Measurements from ENCODE around the gene MOCOS. TPM values are rescaled to one million over a fixed set of nuclear protein-coding genes. Genes with fewer than 3 reads are reported as not detected.

MOCOS gene
- total RNA-seq, 1 experiment from 2014 or later, result 4.2 TPM

- TF ChIP-seq, protein P1, sequence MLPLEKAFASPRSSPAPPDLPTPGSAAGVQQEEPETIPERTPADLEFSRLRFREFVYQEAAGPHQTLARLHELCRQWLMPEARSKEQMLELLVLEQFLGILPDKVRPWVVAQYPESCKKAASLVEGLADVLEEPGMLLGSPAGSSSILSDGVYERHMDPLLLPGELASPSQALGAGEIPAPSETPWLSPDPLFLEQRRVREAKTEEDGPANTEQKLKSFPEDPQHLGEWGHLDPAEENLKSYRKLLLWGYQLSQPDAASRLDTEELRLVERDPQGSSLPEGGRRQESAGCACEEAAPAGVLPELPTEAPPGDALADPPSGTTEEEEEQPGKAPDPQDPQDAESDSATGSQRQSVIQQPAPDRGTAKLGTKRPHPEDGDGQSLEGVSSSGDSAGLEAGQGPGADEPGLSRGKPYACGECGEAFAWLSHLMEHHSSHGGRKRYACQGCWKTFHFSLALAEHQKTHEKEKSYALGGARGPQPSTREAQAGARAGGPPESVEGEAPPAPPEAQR (CRISPR knock-in tag; IDR thresholded peaks at IDR 0.05), result no peak
- TF ChIP-seq NFE2L1 (CRISPR knock-in tag; IDR thresholded peaks at IDR 0.05), result 0 out of 2 replicates have a peak, but pooled peaks have one; percentile 47
- TF ChIP-seq, protein P2, sequence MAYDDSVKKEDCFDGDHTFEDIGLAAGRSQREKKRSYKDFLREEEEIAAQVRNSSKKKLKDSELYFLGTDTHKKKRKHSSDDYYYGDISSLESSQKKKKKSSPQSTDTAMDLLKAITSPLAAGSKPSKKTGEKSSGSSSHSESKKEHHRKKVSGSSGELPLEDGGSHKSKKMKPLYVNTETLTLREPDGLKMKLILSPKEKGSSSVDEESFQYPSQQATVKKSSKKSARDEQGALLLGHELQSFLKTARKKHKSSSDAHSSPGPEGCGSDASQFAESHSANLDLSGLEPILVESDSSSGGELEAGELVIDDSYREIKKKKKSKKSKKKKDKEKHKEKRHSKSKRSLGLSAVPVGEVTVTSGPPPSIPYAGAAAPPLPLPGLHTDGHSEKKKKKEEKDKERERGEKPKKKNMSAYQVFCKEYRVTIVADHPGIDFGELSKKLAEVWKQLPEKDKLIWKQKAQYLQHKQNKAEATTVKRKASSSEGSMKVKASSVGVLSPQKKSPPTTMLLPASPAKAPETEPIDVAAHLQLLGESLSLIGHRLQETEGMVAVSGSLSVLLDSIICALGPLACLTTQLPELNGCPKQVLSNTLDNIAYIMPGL (CRISPR knock-in tag; IDR thresholded peaks at IDR 0.05), result 0 out of 2 replicates have a peak, but pooled peaks have one; percentile 52
- peak; percentile 78; the same call in 1 of the 2 replicates for TF ChIP-seq FOXP1 (CRISPR knock-in tag; IDR thresholded peaks at IDR 0.05; ENCODE audit: borderline replicate concordance)
- TF ChIP-seq, protein P3, sequence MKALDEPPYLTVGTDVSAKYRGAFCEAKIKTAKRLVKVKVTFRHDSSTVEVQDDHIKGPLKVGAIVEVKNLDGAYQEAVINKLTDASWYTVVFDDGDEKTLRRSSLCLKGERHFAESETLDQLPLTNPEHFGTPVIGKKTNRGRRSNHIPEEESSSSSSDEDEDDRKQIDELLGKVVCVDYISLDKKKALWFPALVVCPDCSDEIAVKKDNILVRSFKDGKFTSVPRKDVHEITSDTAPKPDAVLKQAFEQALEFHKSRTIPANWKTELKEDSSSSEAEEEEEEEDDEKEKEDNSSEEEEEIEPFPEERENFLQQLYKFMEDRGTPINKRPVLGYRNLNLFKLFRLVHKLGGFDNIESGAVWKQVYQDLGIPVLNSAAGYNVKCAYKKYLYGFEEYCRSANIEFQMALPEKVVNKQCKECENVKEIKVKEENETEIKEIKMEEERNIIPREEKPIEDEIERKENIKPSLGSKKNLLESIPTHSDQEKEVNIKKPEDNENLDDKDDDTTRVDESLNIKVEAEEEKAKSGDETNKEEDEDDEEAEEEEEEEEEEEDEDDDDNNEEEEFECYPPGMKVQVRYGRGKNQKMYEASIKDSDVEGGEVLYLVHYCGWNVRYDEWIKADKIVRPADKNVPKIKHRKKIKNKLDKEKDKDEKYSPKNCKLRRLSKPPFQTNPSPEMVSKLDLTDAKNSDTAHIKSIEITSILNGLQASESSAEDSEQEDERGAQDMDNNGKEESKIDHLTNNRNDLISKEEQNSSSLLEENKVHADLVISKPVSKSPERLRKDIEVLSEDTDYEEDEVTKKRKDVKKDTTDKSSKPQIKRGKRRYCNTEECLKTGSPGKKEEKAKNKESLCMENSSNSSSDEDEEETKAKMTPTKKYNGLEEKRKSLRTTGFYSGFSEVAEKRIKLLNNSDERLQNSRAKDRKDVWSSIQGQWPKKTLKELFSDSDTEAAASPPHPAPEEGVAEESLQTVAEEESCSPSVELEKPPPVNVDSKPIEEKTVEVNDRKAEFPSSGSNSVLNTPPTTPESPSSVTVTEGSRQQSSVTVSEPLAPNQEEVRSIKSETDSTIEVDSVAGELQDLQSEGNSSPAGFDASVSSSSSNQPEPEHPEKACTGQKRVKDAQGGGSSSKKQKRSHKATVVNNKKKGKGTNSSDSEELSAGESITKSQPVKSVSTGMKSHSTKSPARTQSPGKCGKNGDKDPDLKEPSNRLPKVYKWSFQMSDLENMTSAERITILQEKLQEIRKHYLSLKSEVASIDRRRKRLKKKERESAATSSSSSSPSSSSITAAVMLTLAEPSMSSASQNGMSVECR (CRISPR knock-in tag; IDR thresholded peaks at IDR 0.05; ENCODE audit: borderline replicate concordance), result peak; percentile 69; the same call in 1 of the 2 replicates
- 0 out of 2 replicates have a peak, but pooled peaks have one; percentile 29 for TF ChIP-seq ELF4 (CRISPR knock-in tag; IDR thresholded peaks at IDR 0.05; ENCODE audit: low read depth)
- TF ChIP-seq FOXK1 (CRISPR knock-in tag; IDR thresholded peaks at IDR 0.05), result peak; percentile 59; the same call in 1 of the 2 replicates
- TF ChIP-seq ETV6 (CRISPR knock-in tag; IDR thresholded peaks at IDR 0.05), result peak; percentile 12; the same call in 1 of the 2 replicates
- TF ChIP-seq, protein P4, sequence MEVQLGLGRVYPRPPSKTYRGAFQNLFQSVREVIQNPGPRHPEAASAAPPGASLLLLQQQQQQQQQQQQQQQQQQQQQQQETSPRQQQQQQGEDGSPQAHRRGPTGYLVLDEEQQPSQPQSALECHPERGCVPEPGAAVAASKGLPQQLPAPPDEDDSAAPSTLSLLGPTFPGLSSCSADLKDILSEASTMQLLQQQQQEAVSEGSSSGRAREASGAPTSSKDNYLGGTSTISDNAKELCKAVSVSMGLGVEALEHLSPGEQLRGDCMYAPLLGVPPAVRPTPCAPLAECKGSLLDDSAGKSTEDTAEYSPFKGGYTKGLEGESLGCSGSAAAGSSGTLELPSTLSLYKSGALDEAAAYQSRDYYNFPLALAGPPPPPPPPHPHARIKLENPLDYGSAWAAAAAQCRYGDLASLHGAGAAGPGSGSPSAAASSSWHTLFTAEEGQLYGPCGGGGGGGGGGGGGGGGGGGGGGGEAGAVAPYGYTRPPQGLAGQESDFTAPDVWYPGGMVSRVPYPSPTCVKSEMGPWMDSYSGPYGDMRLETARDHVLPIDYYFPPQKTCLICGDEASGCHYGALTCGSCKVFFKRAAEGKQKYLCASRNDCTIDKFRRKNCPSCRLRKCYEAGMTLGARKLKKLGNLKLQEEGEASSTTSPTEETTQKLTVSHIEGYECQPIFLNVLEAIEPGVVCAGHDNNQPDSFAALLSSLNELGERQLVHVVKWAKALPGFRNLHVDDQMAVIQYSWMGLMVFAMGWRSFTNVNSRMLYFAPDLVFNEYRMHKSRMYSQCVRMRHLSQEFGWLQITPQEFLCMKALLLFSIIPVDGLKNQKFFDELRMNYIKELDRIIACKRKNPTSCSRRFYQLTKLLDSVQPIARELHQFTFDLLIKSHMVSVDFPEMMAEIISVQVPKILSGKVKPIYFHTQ (CRISPR knock-in tag; IDR thresholded peaks at IDR 0.05), result no peak
- TF ChIP-seq ZNF281 (CRISPR knock-in tag; IDR thresholded peaks at IDR 0.05), result no peak
- TF ChIP-seq PRDM15 (CRISPR knock-in tag; IDR thresholded peaks at IDR 0.05), result peak; percentile 45
- TF ChIP-seq, protein P5, sequence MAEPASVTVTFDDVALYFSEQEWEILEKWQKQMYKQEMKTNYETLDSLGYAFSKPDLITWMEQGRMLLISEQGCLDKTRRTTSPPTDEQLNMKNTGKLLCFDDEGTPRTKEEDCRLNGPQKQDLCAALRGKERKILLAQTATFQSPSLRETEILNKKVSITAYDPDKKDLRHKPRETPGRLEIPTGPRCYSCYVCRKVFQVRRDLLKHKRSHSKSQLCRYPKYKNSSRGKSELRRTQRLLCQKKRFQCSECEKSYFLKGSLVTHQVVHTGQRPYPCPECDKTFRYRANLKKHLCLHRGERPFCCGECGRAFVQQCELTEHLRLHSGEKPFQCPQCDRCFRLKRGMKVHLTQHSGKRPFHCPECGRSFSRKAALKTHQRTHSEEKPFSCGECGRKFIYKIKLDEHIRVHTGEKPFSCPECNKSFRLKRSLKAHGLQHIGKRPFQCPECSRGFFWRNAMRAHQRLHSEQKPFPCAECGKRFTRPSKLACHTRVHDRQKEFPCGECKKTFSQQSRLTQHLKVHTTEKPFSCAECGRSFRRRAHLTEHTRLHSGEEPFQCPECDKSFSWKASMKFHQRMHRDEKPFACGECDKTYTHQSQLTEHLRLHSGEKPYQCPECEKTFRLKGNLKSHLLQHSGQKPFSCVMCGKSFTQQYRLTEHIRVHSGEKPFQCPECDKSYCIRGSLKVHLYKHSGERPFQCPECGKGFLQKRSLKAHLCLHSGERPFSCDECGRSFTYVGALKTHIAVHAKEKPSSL (CRISPR knock-in tag; conservative IDR thresholded peaks at IDR 0.05), result no peak
- TF ChIP-seq, protein P6, sequence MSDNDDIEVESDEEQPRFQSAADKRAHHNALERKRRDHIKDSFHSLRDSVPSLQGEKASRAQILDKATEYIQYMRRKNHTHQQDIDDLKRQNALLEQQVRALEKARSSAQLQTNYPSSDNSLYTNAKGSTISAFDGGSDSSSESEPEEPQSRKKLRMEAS (CRISPR knock-in tag; IDR thresholded peaks at IDR 0.05), result peak; percentile 55; the same call in 1 of the 2 replicates
- TF ChIP-seq, protein P7, sequence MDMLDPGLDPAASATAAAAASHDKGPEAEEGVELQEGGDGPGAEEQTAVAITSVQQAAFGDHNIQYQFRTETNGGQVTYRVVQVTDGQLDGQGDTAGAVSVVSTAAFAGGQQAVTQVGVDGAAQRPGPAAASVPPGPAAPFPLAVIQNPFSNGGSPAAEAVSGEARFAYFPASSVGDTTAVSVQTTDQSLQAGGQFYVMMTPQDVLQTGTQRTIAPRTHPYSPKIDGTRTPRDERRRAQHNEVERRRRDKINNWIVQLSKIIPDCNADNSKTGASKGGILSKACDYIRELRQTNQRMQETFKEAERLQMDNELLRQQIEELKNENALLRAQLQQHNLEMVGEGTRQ (CRISPR knock-in tag; IDR thresholded peaks at IDR 0.05), result no peak
- no peak for TF ChIP-seq NFYB (CRISPR knock-in tag; conservative IDR thresholded peaks at IDR 0.05; ENCODE audit: low read depth)
- TF ChIP-seq ATF1 (CRISPR knock-in tag; IDR thresholded peaks at IDR 0.05), result no peak
These were observed at the start of gene MOCOS (continued) for GRCh38 chr18:36187193-36187825.
